Smooth muscle cell (in vitro differentiated cells): Measurements from ENCODE around the gene KLHL3. TPM values are rescaled to one million over a fixed set of nuclear protein-coding genes. Genes with fewer than 3 reads are reported as not detected.

ENCODE experiments used
- DNase-seq: peaks from one replicate; lab custom pipeline; 2025; ENCODE audit not compliant: unreplicated experiment; lab: John Stamatoyannopoulos, UW
- H2AFZ ChIP-seq: fragments of 200-600 bp; sonication (generic); 2 replicates; pipeline ENCODE4 v1.6.0; 2016; ENCODE audit warnings: antibody characterized with exemption, low read depth, mild to moderate bottlenecking
- H3F3A ChIP-seq: fragments of 200-600 bp; sonication (generic); 2 replicates; pipeline ENCODE4 v1.6.0; 2017; ENCODE audit warnings: antibody characterized with exemption, low read depth
- H3K27ac ChIP-seq: fragments of 200-600 bp; sonication (generic); 2 replicates; pipeline ENCODE4 v1.5.1; 2016; ENCODE audit warnings: low read depth, mild to moderate bottlenecking
- H3K27me3 ChIP-seq: fragments of 200-600 bp; sonication (generic); 2 replicates; pipeline ENCODE4 v1.6.1; 2016; ENCODE audit warnings: low read depth, mild to moderate bottlenecking
- H3K36me3 ChIP-seq: fragments of 200-600 bp; sonication (generic); 2 replicates; pipeline ENCODE4 v1.5.1; 2016; ENCODE audit warnings: low read depth
- H3K4me1 ChIP-seq: fragments of 200-600 bp; sonication (generic); 2 replicates; pipeline ENCODE4 v1.5.1; 2016; ENCODE audit warnings: low read depth
- H3K4me2 ChIP-seq: fragments of 200-600 bp; sonication (generic); 2 replicates; pipeline ENCODE4 v1.6.0; 2016; ENCODE audit warnings: mild to moderate bottlenecking
- H3K4me3 ChIP-seq: fragments of 200-600 bp; sonication (generic); 2 replicates; pipeline ENCODE4 v1.5.1; 2016; ENCODE audit warnings: mild to moderate bottlenecking
- H3K79me2 ChIP-seq: fragments of 200-600 bp; sonication (generic); 2 replicates; pipeline ENCODE4 v1.6.0; 2016; ENCODE audit warnings: low read depth, mild to moderate bottlenecking
- H3K9ac ChIP-seq: fragments of 200-600 bp; sonication (generic); 2 replicates; pipeline ENCODE4 v1.6.0; 2016; ENCODE audit warnings: low read depth
- H3K9me3 ChIP-seq: fragments of 200-600 bp; sonication (generic); replicated peaks from 2 replicates; pipeline ENCODE4 v1.5.1; 2016; ENCODE audit warnings: low read depth
- H4K20me1 ChIP-seq: fragments of 200-600 bp; sonication (generic); 2 replicates; pipeline ENCODE4 v1.6.0; 2016; ENCODE audit warnings: low read depth
- WGBS: methylation state at CpG from one replicate; pipeline ENCODE4 v1.1.7; 2016; ENCODE audit warnings: low lambda C conversion rate; 5-methylcytosine and 5-hydroxymethylcytosine counted together
- polyA plus RNA-seq: library from polyadenylated mRNA; unstranded; fragments of >200 nt; fragmentation: Nextera tagmentation; extraction: Ambion mirVana; gene quantifications from 2 replicates; pipeline ENCODE4 v1.2.1, GENCODE V29; 2016
- total RNA-seq: library from RNA; depleted of rRNA; stranded (reverse); fragments of >200 nt; gene quantifications from 2 replicates; pipeline ENCODE4 v1.2.3, GENCODE V29; 2014
- TF ChIP-seq, protein P1 (sequence below): fragments of 200-600 bp; sonication (generic); IDR thresholded peaks from 2 replicates; pipeline ENCODE4 v1.5.1; 2017; ENCODE audit warnings: borderline replicate concordance, mild to moderate bottlenecking, antibody characterized with exemption; ENCODE audit not compliant: insufficient read depth, poor library complexity, severe bottlenecking

Gene KLHL3
- total and polyA plus RNA-seq, 2 experiments from 2014 or later = 3.6 to 9.1 TPM

DNA sequence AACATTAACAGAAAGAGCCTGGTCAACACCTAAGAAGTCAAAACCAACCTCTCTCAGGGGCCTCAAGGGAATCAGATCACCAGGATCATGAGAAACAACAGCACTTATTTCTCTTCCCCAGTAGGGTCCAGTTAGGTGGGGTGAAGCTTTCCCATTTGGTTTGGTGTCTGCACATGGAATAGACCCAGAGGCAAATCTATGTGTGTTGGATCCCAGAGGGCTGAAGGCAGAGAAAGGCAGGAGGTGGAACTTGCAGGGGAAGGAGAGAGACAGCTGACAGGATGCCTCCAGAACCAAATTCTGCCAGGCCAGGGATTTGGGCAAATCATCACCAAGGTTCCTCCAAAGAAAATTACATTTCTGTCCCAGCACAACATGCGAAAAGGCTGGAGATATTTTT is 132.0 kb downstream of the KLHL3 start:
- Histone ChIP-seq H3K4me3 (no peak overlapping the region), H3K27me3 (peaks cover 71% of the 10 kb centered on the region), H4K20me1 (no peaks in the 10 kb centered on the region), H3K36me3 (no peaks in the 10 kb centered on the region), H3K79me2 (no peaks in the 10 kb centered on the region), H3K9ac (no peak overlapping the region), H3F3A (no peaks in the 10 kb centered on the region), H3K4me2 (no peak overlapping the region), H2AFZ (no peak overlapping the region), H3K27ac (no peak overlapping the region), H3K4me1 (no peaks in the 10 kb centered on the region), H3K9me3 (no peaks in the 10 kb centered on the region)
- WGBS = 93% methylated on average over 1 of the region's 1 CpG
- no peak for DNase-seq
- TF ChIP-seq, protein P1, sequence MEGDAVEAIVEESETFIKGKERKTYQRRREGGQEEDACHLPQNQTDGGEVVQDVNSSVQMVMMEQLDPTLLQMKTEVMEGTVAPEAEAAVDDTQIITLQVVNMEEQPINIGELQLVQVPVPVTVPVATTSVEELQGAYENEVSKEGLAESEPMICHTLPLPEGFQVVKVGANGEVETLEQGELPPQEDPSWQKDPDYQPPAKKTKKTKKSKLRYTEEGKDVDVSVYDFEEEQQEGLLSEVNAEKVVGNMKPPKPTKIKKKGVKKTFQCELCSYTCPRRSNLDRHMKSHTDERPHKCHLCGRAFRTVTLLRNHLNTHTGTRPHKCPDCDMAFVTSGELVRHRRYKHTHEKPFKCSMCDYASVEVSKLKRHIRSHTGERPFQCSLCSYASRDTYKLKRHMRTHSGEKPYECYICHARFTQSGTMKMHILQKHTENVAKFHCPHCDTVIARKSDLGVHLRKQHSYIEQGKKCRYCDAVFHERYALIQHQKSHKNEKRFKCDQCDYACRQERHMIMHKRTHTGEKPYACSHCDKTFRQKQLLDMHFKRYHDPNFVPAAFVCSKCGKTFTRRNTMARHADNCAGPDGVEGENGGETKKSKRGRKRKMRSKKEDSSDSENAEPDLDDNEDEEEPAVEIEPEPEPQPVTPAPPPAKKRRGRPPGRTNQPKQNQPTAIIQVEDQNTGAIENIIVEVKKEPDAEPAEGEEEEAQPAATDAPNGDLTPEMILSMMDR = no peak

DNA sequence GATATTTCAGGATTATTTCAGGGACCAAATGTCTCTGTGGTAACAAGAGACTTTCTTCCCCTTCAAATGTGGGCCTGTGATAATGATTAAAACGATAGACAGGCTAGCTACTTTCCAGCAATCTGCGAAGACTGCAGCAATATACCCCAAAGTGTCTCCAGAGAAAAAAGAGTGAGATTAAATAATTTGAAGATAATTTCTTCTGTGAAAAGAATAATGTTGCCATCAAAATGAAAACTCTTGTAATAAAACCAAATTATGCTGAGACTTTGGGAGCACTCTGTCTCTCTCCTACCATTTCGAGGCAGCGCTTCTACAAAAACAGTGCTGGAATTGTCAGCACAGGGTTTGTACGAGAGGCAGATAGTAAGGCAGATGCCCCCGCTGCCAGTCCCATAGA is 132.5 kb downstream of the KLHL3 start:
- H3K36me3 ChIP-seq = no peaks in the 10 kb centered on the region
- TF ChIP-seq, protein P1 = no peak
- no peak for DNase-seq
- no peaks in the 10 kb centered on the region for H3K9me3 ChIP-seq
- H3K27ac ChIP-seq = no peak overlapping the region
- no peak overlapping the region for H3K4me2 ChIP-seq
- H3K9ac ChIP-seq = no peak overlapping the region
- 92% methylated on average over 6 of the region's 6 CpGs for WGBS
- no peak overlapping the region for H2AFZ ChIP-seq
- H3K4me3 ChIP-seq = no peak overlapping the region
- H4K20me1 ChIP-seq = no peaks in the 10 kb centered on the region
- H3K27me3 ChIP-seq = peaks cover 74% of the 10 kb centered on the region
- no peaks in the 10 kb centered on the region for H3K4me1 ChIP-seq
- H3F3A ChIP-seq = no peaks in the 10 kb centered on the region
- no peaks in the 10 kb centered on the region for H3K79me2 ChIP-seq

DNA sequence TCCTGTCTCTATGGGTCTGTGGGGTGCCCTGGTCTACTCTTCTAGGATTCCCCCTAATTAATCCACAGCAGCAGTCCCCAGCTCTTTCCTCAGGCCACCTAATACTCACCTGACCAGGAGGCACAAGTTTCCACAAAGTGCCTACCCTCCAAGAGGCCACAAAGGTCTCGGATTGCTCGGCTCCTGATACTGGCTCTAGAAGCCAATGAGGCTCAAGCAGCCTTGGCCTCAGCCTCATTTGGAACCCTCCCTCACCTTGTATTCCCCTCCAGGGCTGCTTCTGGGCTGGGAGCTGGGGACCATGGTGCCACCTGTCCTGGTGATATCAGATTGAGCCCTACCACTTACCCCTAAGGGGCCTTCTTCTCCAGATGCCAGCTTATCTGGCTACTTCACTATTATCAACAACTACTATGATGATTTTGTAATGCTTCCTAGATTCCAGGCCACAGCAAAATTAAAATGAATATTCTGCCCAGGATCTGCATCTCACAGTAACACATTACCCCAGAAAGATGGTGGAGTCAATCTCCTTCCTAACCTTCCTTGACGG is 133.1 kb downstream of the KLHL3 start:
- no peaks in the 10 kb centered on the region for H3K9me3 ChIP-seq
- H3K9ac ChIP-seq = no peak overlapping the region
- no peak overlapping the region for H3K4me2 ChIP-seq
- no peak overlapping the region for H2AFZ ChIP-seq
- no peaks in the 10 kb centered on the region for H3K36me3 ChIP-seq
- no peaks in the 10 kb centered on the region for H3K4me1 ChIP-seq
- H4K20me1 ChIP-seq = no peaks in the 10 kb centered on the region
- TF ChIP-seq, protein P1 = no peak
- no peak for DNase-seq
- no peaks in the 10 kb centered on the region for H3K79me2 ChIP-seq
- H3K27ac ChIP-seq = no peak overlapping the region
- WGBS = 97% methylated on average over 3 of the region's 3 CpGs
- H3K27me3 ChIP-seq = peaks cover 72% of the 10 kb centered on the region
- no peak overlapping the region for H3K4me3 ChIP-seq
- no peaks in the 10 kb centered on the region for H3F3A ChIP-seq

DNA sequence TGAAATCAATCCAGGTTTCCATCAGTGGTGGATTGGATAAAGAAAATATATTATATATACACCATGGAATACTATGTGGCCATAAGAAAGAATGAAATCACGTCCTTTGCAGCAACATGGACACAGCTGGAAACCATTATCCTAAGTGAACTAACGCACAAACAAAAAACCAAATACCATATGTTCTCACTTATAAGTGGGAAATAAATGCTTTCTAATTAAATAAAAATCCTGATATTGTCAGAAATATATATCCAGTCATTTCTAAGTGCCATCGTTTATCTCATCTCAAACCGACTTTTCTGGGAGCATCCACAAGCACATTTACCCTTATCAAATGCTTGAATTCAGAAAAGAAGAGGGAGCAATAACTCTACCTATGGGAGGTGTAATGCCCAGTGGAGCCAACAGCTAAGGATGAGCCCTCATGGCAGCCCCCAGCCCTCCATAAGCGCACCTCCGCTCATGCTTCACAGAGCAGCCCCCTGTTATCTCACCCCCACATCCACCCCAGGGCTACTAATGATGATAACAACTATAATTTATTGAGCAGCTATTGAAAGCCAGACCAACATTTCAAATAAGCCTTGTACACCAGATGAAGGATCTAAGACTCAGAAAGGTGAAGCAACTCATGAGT is 135.0 kb downstream of the KLHL3 start:
- TF ChIP-seq, protein P1 = no peak
- Histone ChIP-seq H4K20me1 (no peaks in the 10 kb centered on the region), H3K4me3 (no peak overlapping the region), H3K27ac (no peak overlapping the region), H3F3A (no peaks in the 10 kb centered on the region), H3K27me3 (peaks cover 70% of the 10 kb centered on the region), H3K9ac (no peak overlapping the region), H3K79me2 (no peaks in the 10 kb centered on the region), H3K36me3 (no peaks in the 10 kb centered on the region), H3K4me2 (no peak overlapping the region), H3K9me3 (no peaks in the 10 kb centered on the region), H3K4me1 (no peaks in the 10 kb centered on the region), H2AFZ (no peak overlapping the region)
- no peak for DNase-seq
- 88% methylated on average over 6 of the region's 6 CpGs for WGBS
